SK-N-MC (cell line): ENCODE data around the gene KCNC3.

Experiments
- DNase-seq: peaks from one replicate; pipeline ENCODE4 v3.0.0-alpha.2; 2011; ENCODE audit warnings: low read depth, low spot score
- H3K27ac ChIP-seq: fragments of 200-600 bp; sonication (generic); 2 replicates; pipeline ENCODE4 v1.5.1; 2016; ENCODE audit warnings: mixed run types
- H3K36me3 ChIP-seq: fragments of 200-600 bp; sonication (generic); 2 replicates; pipeline ENCODE4 v1.6.1; 2017; ENCODE audit warnings: antibody characterized with exemption, low read length, mixed read lengths; ENCODE audit not compliant: insufficient read depth
- H3K4me3 ChIP-seq: fragments of 200-600 bp; sonication (generic); 2 replicates; pipeline ENCODE4 v1.5.1; 2016
- H3K9ac ChIP-seq: fragments of 200-600 bp; sonication (generic); 2 replicates; pipeline ENCODE4 v1.8.0; 2017; ENCODE audit warnings: mixed run types, mixed read lengths; ENCODE audit not compliant: insufficient read length
- H3K9me3 ChIP-seq: fragments of 200-600 bp; sonication (generic); 2 replicates; pipeline ENCODE4 v1.6.1; 2017; ENCODE audit warnings: low read depth, mild to moderate bottlenecking, antibody characterized with exemption, low read length, moderate library complexity, mixed read lengths
- EZH2 ChIP-seq: fragments of 200-600 bp; sonication (generic); IDR thresholded peaks from one replicate; pipeline ENCODE4 v1.6.1; 2017; ENCODE audit warnings: antibody characterized with exemption
- FOXP2 ChIP-seq: optimal IDR thresholded peaks from 2 replicates; pipeline ENCODE3; 2011; ENCODE audit warnings: mild to moderate bottlenecking, moderate library complexity; ENCODE audit not compliant: insufficient read depth; ENCODE audit errors: extremely low read length, control extremely low read depth
- POLR2AphosphoS5 ChIP-seq: IDR thresholded peaks from 2 replicates; pipeline ENCODE4 v1.6.1; 2012; ENCODE audit warnings: mild to moderate bottlenecking, low read depth, low read length, borderline replicate concordance

KCNC3 gene

DNA sequence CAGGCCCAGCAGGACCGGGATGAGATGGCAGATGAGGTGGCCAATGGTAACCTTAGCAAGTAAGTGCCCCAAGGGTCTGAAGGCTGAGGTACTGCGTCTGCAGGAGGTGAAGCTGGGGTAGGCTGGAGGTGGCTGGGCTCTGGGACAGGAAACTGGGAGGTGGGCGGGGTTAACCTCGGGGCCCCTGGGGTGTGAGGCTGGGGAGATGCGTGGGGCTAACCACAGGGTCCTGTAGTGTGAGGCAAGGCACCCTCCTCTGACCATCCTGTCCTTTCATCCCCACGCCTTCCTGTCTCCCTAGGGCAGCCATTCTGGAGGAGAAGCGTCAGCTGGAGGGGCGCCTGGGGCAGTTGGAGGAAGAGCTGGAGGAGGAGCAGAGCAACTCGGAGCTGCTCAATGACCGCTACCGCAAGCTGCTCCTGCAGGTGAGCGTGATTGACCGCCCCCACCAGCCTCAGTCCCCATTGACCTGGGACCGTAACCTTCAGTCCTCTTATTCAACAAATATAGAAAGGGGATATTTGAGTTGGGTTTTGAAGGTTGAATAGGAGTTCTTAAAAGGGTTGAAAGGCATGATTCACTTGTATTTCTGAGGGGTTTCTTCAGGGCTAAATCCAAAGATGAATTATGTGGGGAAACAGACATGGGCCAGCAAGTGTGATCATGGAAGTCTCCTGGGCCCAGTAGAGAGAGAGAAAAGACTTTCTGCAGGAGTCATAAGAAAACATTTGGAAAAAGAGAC lies 35.7 kb downstream of the KCNC3 start:
- Histone ChIP-seq H3K36me3 (no peaks in the 10 kb centered on the region), H3K9me3 (no peaks in the 10 kb centered on the region), H3K9ac (no peak overlapping the region), H3K4me3 (no peak overlapping the region), H3K27ac (no peak overlapping the region)
- no peak for TF ChIP-seq POLR2AphosphoS5
- no peak for TF ChIP-seq FOXP2
- no peak for TF ChIP-seq EZH2
- DNase-seq: no peak

DNA sequence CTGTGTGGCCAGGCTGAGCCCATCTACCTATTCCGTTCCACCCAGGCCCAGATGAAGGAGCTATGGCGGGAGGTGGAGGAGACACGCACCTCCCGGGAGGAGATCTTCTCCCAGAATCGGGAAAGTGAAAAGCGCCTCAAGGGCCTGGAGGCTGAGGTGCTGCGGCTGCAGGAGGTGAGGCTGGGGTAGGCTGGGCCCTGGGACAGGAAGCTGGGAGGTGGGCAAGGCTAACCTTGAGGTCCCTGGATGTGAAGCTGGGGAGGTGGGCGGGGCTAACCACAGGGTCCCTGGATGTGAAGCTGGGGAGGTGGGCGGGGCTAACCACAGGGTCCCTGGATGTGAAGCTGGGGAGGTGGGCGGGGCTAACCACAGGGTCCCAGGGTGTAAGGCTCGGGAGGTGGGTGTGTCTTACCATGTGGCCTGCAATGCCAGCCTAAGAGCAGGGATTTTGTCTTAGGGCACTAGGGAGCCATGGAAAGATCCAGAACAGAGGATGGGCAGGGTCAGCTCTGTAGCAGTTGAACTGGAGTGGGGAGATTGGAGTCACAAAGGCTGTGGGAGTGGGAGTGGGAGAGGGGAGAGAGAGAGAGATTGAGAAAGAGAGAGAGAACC lies 36.9 kb downstream of the KCNC3 start:
- Histone ChIP-seq H3K4me3 (no peak overlapping the region), H3K27ac (no peak overlapping the region), H3K9me3 (no peaks in the 10 kb centered on the region), H3K9ac (no peak overlapping the region), H3K36me3 (no peaks in the 10 kb centered on the region)
- no peak for DNase-seq
- no peak for TF ChIP-seq POLR2AphosphoS5

DNA sequence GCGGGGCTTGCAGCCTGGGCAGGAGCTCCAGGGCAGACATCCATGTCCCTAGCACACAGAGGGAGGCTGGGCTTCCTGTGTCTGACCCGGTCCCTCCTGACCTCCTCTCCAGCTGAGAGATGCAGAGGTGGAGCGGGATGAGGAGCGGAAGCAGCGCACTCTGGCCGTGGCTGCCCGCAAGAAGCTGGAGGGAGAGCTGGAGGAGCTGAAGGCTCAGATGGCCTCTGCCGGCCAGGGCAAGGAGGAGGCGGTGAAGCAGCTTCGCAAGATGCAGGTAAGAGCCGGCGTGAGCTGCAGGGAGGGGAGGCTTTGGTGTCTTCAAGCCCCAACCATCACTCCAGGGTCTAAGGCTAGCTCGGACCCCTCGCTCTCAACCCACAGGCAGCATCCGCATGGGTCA lies 38.4 kb downstream of the KCNC3 start:
- TF ChIP-seq FOXP2 (no peak), EZH2 (no peak), POLR2AphosphoS5 (no peak)
- no peak for DNase-seq
- Histone ChIP-seq H3K4me3 (no peak overlapping the region), H3K27ac (no peak overlapping the region), H3K9ac (no peak overlapping the region), H3K9me3 (no peaks in the 10 kb centered on the region; the same call in 1 of the 2 replicates), H3K36me3 (no peaks in the 10 kb centered on the region)

DNA sequence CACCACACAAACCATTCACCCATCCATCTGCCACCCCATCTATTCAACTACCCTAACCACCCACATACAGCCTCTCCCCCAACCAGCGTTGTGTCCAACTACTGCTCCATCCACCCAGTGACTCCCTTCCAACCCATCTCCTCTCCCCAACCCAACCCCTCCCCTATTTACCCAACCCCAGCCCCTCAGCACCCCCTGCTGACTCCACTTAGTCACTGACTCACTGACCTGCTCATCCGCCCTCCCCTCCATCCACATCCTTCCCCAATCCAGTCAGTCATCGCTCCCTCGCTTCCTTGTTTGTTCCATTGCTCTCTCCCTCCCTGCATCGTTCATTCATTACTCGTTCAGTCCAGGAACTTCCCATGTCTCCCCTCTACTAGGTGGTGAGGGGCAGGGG lies 39.2 kb downstream of the KCNC3 start:
- no peak overlapping the region for H3K27ac ChIP-seq
- no peak overlapping the region for H3K4me3 ChIP-seq
- no peaks in the 10 kb centered on the region; the same call in 1 of the 2 replicates for H3K9me3 ChIP-seq
- H3K36me3 ChIP-seq: no peaks in the 10 kb centered on the region
- DNase-seq: no peak
- no peak overlapping the region for H3K9ac ChIP-seq
- TF ChIP-seq FOXP2: no peak
- no peak for TF ChIP-seq EZH2
- TF ChIP-seq POLR2AphosphoS5: no peak

DNA sequence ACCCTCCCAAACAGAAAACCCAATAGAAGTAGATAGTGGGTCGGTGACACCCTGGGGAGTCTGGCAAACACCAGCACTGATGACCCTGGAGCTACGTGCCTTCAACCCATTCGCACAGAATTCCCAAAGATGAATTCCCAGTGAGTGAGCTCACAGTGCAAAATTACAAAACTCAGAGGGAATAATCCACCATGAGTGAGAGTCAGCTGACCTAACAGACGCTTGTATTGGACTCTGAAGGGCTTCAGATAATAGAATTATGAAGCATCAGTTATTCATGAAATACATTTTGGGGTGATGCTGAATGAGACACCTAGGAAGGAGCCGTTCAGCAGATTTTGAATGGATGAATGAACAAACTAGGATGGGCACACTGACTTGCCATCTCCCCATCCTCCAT lies 40.2 kb downstream of the KCNC3 start:
- TF ChIP-seq FOXP2 (no peak), EZH2 (no peak)
- H3K9me3 ChIP-seq: no peaks in the 10 kb centered on the region; the same call in 1 of the 2 replicates
- H3K36me3 ChIP-seq: no peaks in the 10 kb centered on the region
- no peak for DNase-seq
- no peak overlapping the region for H3K9ac ChIP-seq
- H3K4me3 ChIP-seq: no peak overlapping the region
- H3K27ac ChIP-seq: no peak overlapping the region

DNA sequence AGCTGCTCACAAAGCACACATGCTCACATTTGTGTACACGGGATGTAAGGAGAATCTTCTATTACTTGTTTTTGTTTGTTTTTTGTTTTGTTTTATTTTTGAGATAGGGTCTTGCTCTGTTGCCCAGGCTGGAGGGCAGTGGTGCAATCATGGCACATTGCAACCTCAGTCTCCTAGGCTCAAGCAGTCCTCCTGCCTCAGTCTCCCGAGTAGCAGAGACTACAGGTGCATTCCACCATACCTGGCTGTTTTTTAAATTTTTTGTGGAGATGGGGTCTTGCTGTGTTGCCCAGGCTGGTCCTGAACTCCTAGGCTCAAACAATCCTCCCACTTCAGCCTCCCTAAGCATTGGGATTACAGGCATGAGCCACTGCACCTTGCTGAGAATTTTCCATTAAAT lies 41.8 kb downstream of the KCNC3 start:
- Histone ChIP-seq H3K9me3 (no peaks in the 10 kb centered on the region; the same call in 1 of the 2 replicates), H3K27ac (no peak overlapping the region), H3K9ac (no peak overlapping the region), H3K36me3 (no peaks in the 10 kb centered on the region), H3K4me3 (no peak overlapping the region)
- TF ChIP-seq FOXP2: no peak
- DNase-seq: no peak

DNA sequence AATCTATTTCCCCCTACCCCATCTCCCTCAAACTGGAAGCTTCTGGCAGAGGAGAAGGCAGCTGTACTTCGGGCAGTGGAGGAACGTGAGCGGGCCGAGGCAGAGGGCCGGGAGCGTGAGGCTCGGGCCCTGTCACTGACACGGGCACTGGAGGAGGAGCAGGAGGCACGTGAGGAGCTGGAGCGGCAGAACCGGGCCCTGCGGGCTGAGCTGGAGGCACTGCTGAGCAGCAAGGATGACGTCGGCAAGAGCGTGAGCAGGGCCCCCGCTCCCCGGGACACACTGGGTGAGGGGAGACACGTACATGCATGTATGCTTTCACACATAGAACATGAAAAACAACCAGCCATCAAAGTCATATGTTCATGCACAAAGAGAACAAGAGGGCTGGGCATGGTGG lies 42.7 kb downstream of the KCNC3 start:
- H3K27ac ChIP-seq: no peak overlapping the region
- no peak overlapping the region for H3K9ac ChIP-seq
- no peak overlapping the region for H3K4me3 ChIP-seq
- no peaks in the 10 kb centered on the region for H3K36me3 ChIP-seq
- TF ChIP-seq FOXP2 (no peak), POLR2AphosphoS5 (no peak), EZH2 (no peak)
- DNase-seq: no peak
- H3K9me3 ChIP-seq: no peaks in the 10 kb centered on the region; the same call in 1 of the 2 replicates

DNA sequence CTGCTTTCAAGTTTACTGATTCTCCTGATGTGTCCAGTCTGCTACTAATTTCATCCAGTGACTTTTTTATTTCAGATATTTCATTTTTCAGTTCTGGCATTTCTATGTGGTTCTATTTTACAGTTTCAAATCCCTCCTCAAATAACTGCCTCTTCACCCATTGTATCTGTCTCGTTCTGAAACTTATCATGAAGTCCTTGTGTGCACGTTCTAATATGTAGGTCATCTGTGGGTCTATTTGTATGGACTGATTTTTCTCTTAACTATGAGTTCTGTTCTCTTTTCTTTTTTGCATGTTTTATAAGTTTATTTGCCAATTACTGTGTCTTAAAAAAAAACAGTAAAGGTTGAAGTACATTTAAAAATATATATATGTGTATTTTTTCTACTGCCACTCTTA lies 43.3 kb downstream of the KCNC3 start:
- no peaks in the 10 kb centered on the region for H3K36me3 ChIP-seq
- no peaks in the 10 kb centered on the region; the same call in 1 of the 2 replicates for H3K9me3 ChIP-seq

DNA sequence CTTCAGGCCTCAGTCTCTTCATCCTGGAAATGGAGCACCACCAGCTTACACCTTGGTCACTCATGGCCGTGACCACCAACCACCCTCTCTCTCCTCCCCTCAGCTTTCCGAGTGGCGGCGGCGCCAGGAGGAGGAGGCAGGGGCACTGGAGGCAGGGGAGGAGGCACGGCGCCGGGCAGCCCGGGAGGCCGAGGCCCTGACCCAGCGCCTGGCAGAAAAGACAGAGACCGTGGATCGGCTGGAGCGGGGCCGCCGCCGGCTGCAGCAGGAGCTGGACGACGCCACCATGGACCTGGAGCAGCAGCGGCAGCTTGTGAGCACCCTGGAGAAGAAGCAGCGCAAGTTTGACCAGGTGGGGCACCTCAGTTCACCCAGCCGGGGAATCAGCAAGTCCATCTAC lies 47.7 kb downstream of the KCNC3 start:
- Histone ChIP-seq H3K36me3 (no peaks in the 10 kb centered on the region), H3K9ac (no peak overlapping the region), H3K27ac (no peak overlapping the region), H3K9me3 (no peaks in the 10 kb centered on the region; the same call in 1 of the 2 replicates), H3K4me3 (no peak overlapping the region)
- no peak for DNase-seq
- TF ChIP-seq FOXP2 (no peak), EZH2 (no peak), POLR2AphosphoS5 (no peak)

More for the DNA sequence above, 43.3 kb downstream of the KCNC3 start:
- H3K9ac ChIP-seq: no peak overlapping the region
- no peak for DNase-seq
- no peak for TF ChIP-seq EZH2
- TF ChIP-seq FOXP2: no peak
- H3K4me3 ChIP-seq: no peak overlapping the region
- no peak overlapping the region for H3K27ac ChIP-seq
